Measurements from ENCODE around the gene RPL37A. TPM values are rescaled to one million over a fixed set of nuclear protein-coding genes. Genes with fewer than 3 reads are reported as not detected.

Gene RPL37A
- total and polyA plus RNA-seq, 9 of the 15 experiments (the other 6 are each of a cell fraction or from before 2014, with no cell fraction given) = 1,938 to 3,349 (median 2,436) TPM

DNA sequence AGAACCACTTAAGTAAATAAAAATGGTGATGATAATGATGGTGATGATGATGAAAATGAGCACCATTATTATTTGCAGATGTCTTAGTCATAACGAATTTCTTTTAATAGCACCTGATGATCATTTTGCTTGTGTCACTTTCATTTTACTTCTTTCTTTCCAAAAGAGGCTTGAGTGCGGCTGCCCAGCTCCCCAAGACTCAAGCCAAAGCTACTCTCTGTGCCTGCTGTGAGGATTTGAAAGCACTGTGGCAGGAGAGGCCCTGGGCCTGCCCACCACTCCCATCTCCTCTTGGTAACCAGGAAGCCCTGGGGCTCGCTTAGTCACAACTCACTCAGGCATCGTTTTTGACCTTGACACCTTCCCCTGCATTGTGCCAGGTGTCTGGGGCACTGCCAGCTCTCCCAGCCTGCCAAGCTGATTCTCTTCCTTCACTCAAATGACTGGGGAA, 41.2 kb downstream of the RPL37A start (continued):
- TF ChIP-seq, protein P1, sequence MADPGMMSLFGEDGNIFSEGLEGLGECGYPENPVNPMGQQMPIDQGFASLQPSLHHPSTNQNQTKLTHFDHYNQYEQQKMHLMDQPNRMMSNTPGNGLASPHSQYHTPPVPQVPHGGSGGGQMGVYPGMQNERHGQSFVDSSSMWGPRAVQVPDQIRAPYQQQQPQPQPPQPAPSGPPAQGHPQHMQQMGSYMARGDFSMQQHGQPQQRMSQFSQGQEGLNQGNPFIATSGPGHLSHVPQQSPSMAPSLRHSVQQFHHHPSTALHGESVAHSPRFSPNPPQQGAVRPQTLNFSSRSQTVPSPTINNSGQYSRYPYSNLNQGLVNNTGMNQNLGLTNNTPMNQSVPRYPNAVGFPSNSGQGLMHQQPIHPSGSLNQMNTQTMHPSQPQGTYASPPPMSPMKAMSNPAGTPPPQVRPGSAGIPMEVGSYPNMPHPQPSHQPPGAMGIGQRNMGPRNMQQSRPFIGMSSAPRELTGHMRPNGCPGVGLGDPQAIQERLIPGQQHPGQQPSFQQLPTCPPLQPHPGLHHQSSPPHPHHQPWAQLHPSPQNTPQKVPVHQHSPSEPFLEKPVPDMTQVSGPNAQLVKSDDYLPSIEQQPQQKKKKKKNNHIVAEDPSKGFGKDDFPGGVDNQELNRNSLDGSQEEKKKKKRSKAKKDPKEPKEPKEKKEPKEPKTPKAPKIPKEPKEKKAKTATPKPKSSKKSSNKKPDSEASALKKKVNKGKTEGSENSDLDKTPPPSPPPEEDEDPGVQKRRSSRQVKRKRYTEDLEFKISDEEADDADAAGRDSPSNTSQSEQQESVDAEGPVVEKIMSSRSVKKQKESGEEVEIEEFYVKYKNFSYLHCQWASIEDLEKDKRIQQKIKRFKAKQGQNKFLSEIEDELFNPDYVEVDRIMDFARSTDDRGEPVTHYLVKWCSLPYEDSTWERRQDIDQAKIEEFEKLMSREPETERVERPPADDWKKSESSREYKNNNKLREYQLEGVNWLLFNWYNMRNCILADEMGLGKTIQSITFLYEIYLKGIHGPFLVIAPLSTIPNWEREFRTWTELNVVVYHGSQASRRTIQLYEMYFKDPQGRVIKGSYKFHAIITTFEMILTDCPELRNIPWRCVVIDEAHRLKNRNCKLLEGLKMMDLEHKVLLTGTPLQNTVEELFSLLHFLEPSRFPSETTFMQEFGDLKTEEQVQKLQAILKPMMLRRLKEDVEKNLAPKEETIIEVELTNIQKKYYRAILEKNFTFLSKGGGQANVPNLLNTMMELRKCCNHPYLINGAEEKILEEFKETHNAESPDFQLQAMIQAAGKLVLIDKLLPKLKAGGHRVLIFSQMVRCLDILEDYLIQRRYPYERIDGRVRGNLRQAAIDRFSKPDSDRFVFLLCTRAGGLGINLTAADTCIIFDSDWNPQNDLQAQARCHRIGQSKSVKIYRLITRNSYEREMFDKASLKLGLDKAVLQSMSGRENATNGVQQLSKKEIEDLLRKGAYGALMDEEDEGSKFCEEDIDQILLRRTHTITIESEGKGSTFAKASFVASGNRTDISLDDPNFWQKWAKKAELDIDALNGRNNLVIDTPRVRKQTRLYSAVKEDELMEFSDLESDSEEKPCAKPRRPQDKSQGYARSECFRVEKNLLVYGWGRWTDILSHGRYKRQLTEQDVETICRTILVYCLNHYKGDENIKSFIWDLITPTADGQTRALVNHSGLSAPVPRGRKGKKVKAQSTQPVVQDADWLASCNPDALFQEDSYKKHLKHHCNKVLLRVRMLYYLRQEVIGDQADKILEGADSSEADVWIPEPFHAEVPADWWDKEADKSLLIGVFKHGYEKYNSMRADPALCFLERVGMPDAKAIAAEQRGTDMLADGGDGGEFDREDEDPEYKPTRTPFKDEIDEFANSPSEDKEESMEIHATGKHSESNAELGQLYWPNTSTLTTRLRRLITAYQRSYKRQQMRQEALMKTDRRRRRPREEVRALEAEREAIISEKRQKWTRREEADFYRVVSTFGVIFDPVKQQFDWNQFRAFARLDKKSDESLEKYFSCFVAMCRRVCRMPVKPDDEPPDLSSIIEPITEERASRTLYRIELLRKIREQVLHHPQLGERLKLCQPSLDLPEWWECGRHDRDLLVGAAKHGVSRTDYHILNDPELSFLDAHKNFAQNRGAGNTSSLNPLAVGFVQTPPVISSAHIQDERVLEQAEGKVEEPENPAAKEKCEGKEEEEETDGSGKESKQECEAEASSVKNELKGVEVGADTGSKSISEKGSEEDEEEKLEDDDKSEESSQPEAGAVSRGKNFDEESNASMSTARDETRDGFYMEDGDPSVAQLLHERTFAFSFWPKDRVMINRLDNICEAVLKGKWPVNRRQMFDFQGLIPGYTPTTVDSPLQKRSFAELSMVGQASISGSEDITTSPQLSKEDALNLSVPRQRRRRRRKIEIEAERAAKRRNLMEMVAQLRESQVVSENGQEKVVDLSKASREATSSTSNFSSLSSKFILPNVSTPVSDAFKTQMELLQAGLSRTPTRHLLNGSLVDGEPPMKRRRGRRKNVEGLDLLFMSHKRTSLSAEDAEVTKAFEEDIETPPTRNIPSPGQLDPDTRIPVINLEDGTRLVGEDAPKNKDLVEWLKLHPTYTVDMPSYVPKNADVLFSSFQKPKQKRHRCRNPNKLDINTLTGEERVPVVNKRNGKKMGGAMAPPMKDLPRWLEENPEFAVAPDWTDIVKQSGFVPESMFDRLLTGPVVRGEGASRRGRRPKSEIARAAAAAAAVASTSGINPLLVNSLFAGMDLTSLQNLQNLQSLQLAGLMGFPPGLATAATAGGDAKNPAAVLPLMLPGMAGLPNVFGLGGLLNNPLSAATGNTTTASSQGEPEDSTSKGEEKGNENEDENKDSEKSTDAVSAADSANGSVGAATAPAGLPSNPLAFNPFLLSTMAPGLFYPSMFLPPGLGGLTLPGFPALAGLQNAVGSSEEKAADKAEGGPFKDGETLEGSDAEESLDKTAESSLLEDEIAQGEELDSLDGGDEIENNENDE (IDR thresholded peaks at IDR 0.05; ENCODE audit: low read depth, low read length) = no peak
- TF ChIP-seq MCM7 (IDR thresholded peaks at IDR 0.05) (no peak), BHLHE40 (IDR thresholded peaks at IDR 0.05; ENCODE audit: low read length) (no peak), SMARCA4 (IDR thresholded peaks at IDR 0.05) (no peak)
- TF ChIP-seq, protein P2, sequence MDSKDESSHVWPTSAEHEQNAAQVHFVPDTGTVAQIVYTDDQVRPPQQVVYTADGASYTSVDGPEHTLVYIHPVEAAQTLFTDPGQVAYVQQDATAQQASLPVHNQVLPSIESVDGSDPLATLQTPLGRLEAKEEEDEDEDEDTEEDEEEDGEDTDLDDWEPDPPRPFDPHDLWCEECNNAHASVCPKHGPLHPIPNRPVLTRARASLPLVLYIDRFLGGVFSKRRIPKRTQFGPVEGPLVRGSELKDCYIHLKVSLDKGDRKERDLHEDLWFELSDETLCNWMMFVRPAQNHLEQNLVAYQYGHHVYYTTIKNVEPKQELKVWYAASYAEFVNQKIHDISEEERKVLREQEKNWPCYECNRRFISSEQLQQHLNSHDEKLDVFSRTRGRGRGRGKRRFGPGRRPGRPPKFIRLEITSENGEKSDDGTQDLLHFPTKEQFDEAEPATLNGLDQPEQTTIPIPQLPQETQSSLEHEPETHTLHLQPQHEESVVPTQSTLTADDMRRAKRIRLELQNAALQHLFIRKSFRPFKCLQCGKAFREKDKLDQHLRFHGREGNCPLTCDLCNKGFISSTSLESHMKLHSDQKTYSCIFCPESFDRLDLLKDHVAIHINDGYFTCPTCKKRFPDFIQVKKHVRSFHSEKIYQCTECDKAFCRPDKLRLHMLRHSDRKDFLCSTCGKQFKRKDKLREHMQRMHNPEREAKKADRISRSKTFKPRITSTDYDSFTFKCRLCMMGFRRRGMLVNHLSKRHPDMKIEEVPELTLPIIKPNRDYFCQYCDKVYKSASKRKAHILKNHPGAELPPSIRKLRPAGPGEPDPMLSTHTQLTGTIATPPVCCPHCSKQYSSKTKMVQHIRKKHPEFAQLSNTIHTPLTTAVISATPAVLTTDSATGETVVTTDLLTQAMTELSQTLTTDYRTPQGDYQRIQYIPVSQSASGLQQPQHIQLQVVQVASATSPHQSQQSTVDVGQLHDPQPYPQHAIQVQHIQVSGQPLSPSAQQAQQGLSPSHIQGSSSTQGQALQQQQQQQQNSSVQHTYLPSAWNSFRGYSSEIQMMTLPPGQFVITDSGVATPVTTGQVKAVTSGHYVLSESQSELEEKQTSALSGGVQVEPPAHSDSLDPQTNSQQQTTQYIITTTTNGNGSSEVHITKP (IDR thresholded peaks at IDR 0.05; ENCODE audit: partially characterized antibody) = no peak
- TF ChIP-seq, protein P3, sequence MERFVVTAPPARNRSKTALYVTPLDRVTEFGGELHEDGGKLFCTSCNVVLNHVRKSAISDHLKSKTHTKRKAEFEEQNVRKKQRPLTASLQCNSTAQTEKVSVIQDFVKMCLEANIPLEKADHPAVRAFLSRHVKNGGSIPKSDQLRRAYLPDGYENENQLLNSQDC (CRISPR knock-in tag; IDR thresholded peaks at IDR 0.05) = no peak
- TF ChIP-seq, protein P4, sequence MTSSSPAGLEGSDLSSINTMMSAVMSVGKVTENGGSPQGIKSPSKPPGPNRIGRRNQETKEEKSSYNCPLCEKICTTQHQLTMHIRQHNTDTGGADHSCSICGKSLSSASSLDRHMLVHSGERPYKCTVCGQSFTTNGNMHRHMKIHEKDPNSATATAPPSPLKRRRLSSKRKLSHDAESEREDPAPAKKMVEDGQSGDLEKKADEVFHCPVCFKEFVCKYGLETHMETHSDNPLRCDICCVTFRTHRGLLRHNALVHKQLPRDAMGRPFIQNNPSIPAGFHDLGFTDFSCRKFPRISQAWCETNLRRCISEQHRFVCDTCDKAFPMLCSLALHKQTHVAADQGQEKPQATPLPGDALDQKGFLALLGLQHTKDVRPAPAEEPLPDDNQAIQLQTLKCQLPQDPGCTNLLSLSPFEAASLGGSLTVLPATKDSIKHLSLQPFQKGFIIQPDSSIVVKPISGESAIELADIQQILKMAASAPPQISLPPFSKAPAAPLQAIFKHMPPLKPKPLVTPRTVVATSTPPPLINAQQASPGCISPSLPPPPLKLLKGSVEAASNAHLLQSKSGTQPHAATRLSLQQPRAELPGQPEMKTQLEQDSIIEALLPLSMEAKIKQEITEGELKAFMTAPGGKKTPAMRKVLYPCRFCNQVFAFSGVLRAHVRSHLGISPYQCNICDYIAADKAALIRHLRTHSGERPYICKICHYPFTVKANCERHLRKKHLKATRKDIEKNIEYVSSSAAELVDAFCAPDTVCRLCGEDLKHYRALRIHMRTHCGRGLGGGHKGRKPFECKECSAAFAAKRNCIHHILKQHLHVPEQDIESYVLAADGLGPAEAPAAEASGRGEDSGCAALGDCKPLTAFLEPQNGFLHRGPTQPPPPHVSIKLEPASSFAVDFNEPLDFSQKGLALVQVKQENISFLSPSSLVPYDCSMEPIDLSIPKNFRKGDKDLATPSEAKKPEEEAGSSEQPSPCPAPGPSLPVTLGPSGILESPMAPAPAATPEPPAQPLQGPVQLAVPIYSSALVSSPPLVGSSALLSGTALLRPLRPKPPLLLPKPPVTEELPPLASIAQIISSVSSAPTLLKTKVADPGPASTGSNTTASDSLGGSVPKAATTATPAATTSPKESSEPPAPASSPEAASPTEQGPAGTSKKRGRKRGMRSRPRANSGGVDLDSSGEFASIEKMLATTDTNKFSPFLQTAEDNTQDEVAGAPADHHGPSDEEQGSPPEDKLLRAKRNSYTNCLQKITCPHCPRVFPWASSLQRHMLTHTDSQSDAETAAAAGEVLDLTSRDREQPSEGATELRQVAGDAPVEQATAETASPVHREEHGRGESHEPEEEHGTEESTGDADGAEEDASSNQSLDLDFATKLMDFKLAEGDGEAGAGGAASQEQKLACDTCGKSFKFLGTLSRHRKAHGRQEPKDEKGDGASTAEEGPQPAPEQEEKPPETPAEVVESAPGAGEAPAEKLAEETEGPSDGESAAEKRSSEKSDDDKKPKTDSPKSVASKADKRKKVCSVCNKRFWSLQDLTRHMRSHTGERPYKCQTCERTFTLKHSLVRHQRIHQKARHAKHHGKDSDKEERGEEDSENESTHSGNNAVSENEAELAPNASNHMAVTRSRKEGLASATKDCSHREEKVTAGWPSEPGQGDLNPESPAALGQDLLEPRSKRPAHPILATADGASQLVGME (CRISPR knock-in tag; IDR thresholded peaks at IDR 0.05) = no peak
